GM19397 (cell line): ENCODE results near the gene TMEM175.

Experiments used
- ATAC-seq: cut with Tn5 transposase; IDR thresholded peaks from one replicate; pipeline ENCODE4 v1.9.1; 2021; ENCODE audit warnings: mild to moderate bottlenecking, moderate library complexity; ENCODE audit not compliant: unreplicated experiment

Gene TMEM175

GRCh38 chr4:946103-946450, 13.8 kb downstream of the TMEM175 start:
- no peak for ATAC-seq

GRCh38 chr4:946517-947471, 14.5 kb downstream of the TMEM175 start:
- ATAC-seq: no peak

- no peak for ATAC-seq
Observed at GRCh38 chr4:947491-947971, 15.3 kb downstream of the TMEM175 start.

- ATAC-seq: no peak
Observed at GRCh38 chr4:948101-948935, 16.1 kb downstream of the TMEM175 start.

- ATAC-seq: no peak
Observed at GRCh38 chr4:948936-949300, 16.7 kb downstream of the TMEM175 start.

- no peak for ATAC-seq
Observed at GRCh38 chr4:949656-950055, 17.4 kb downstream of the TMEM175 start.

- ATAC-seq: no peak
Observed at GRCh38 chr4:950136-951020, 18.1 kb downstream of the TMEM175 start.

- no peak for ATAC-seq
Observed at GRCh38 chr4:951186-951585, 18.9 kb downstream of the TMEM175 start.

GRCh38 chr4:951594-952468, 19.6 kb downstream of the TMEM175 start:
- no peak for ATAC-seq

GRCh38 chr4:952881-953573, 20.8 kb downstream of the TMEM175 start:
- ATAC-seq: no peak

- ATAC-seq: no peak
Observed at GRCh38 chr4:953574-953915, 21.3 kb downstream of the TMEM175 start.

- ATAC-seq: no peak
Observed at GRCh38 chr4:954211-955020, 22.2 kb downstream of the TMEM175 start.

GRCh38 chr4:955161-955921, 23.1 kb downstream of the TMEM175 start:
- no peak for ATAC-seq

- no peak for ATAC-seq
Observed at GRCh38 chr4:955931-956381, 23.7 kb downstream of the TMEM175 start.

GRCh38 chr4:956531-957230, 24.4 kb downstream of the TMEM175 start:
- ATAC-seq: no peak

- ATAC-seq: no peak
Observed at GRCh38 chr4:957231-957580, 24.9 kb downstream of the TMEM175 start.
